Liver (tissue), 9 donors: ENCODE measurements around the gene ULK4. TPM values are rescaled to one million over a fixed set of nuclear protein-coding genes. Genes with fewer than 3 reads are reported as not detected.

Source experiments
- DNase-seq: peaks from one replicate; pipeline ENCODE4 v3.0.0-alpha.2; 2017; ENCODE audit warnings: low spot score
- H3K27ac ChIP-seq, 2 donors: one replicate each; pipeline ENCODE4 v1.7.0; 2013; ENCODE audit warnings: inconsistent platforms in 2 of 2, low read length in 2 of 2, control low read depth in 1 of 2, low read depth in 1 of 2, mild to moderate bottlenecking in 1 of 2
- H3K27me3 ChIP-seq, 4 donors: one replicate each; pipeline versions ENCODE4 v1.6.1 to v1.7.0; 2013; ENCODE audit warnings: low read length in 3 of 4, inconsistent platforms in 1 of 4, mild to moderate bottlenecking in 1 of 4, moderate library complexity in 1 of 4; ENCODE audit not compliant: control insufficient read depth in 4 of 4, insufficient read depth in 4 of 4
- H3K36me3 ChIP-seq, 4 donors: one replicate each; pipeline versions ENCODE4 v1.6.1 to v1.7.0; 2013; ENCODE audit warnings: low read length in 3 of 4, mild to moderate bottlenecking in 3 of 4, low read depth in 1 of 4, moderate library complexity in 1 of 4; ENCODE audit not compliant: control insufficient read depth in 4 of 4, insufficient read depth in 3 of 4
- H3K4me1 ChIP-seq, 4 donors: one replicate each; pipeline versions ENCODE4 v1.6.1 to v1.7.0; 2013; ENCODE audit warnings: low read length in 3 of 4, mild to moderate bottlenecking in 3 of 4, moderate library complexity in 1 of 4; ENCODE audit not compliant: control insufficient read depth in 4 of 4, insufficient read depth in 4 of 4
- H3K4me3 ChIP-seq, 3 donors: one replicate each; pipeline versions ENCODE4 v1.6.1 to v1.7.0; 2013; ENCODE audit warnings: low read length in 3 of 3, control low read depth in 1 of 3, low read depth in 1 of 3, mild to moderate bottlenecking in 1 of 3
- H3K9ac ChIP-seq, 2 donors: one replicate each; pipeline ENCODE4 v1.7.0; 2013; ENCODE audit warnings: low read length in 2 of 2, mild to moderate bottlenecking in 2 of 2, moderate library complexity in 2 of 2, control low read depth in 1 of 2, low read depth in 1 of 2
- H3K9me3 ChIP-seq, 4 donors: one replicate each; pipeline versions ENCODE4 v1.6.1 to v1.7.0; 2013; ENCODE audit warnings: low read length in 3 of 4; ENCODE audit not compliant: control insufficient read depth in 4 of 4
- EGR1 ChIP-seq, 2 donors: IDR thresholded peaks; 2 replicates each; pipeline ENCODE4 v1.6.1; 2016 to 2018; ENCODE audit warnings: antibody characterized with exemption in 2 of 2, low read depth in 2 of 2
- FOXA1 ChIP-seq: IDR thresholded peaks from 2 replicates; pipeline ENCODE4 v1.6.1; 2016; ENCODE audit warnings: antibody characterized with exemption
- GABPA ChIP-seq, 2 donors: IDR thresholded peaks in 1 of 2; conservative IDR thresholded peaks in 1 of 2; 2 replicates each; pipeline ENCODE4 v1.6.1; 2016; ENCODE audit warnings: antibody characterized with exemption in 2 of 2, mild to moderate bottlenecking in 1 of 2, moderate library complexity in 1 of 2
- HNF4A ChIP-seq, 2 donors: conservative IDR thresholded peaks; 2 replicates each; pipeline ENCODE4 v1.6.1; 2016; ENCODE audit warnings: antibody characterized with exemption in 2 of 2, mild to moderate bottlenecking in 2 of 2
- HNF4G ChIP-seq: IDR thresholded peaks from 2 replicates; pipeline ENCODE4 v1.6.1; 2016; ENCODE audit warnings: antibody characterized with exemption
- JUND ChIP-seq, 2 donors: IDR thresholded peaks; 2 replicates each; pipeline ENCODE4 v1.6.1; 2016; ENCODE audit warnings: antibody characterized with exemption in 2 of 2
- NR2F2 ChIP-seq: IDR thresholded peaks from 2 replicates; pipeline ENCODE4 v1.6.1; 2016; ENCODE audit warnings: antibody characterized with exemption
- RAD21 ChIP-seq, 2 donors: IDR thresholded peaks; 2 replicates each; pipeline ENCODE4 v1.6.1; 2016; ENCODE audit warnings: antibody characterized with exemption in 2 of 2, mild to moderate bottlenecking in 2 of 2
- RXRA ChIP-seq, 2 donors: IDR thresholded peaks; 2 replicates each; pipeline ENCODE4 v1.6.1; 2017 to 2018; ENCODE audit warnings: antibody characterized with exemption in 2 of 2, mild to moderate bottlenecking in 1 of 2
- SP1 ChIP-seq: IDR thresholded peaks from 2 replicates; pipeline ENCODE4 v1.6.1; 2018; ENCODE audit warnings: antibody characterized with exemption, mild to moderate bottlenecking
- TAF1 ChIP-seq: conservative IDR thresholded peaks from 2 replicates; pipeline ENCODE4 v1.6.1; 2016; ENCODE audit warnings: antibody characterized with exemption, mild to moderate bottlenecking
- YY1 ChIP-seq: IDR thresholded peaks from 2 replicates; pipeline ENCODE4 v1.6.1; 2016; ENCODE audit warnings: antibody characterized with exemption, mild to moderate bottlenecking
- WGBS: extraction: QIAGEN DNeasy Blood & Tissue Kit; methylation state at CpG from one replicate; pipeline ENCODE4 v1.1.7; 2013; 5-methylcytosine and 5-hydroxymethylcytosine counted together
- polyA plus RNA-seq, 2 donors: library from polyadenylated mRNA; stranded (reverse) in 1 of 2; unstranded in 1 of 2; fragments of 200-250 nt in 1 of 2; fragments of >200 nt in 1 of 2; fragmentation: Nextera tagmentation in 1 of 2; extraction: Ambion mirVana in 1 of 2; gene quantifications; one replicate each; pipeline versions ENCODE4 v1.2.1 to v1.2.3, GENCODE V29; 2013 to 2015
- total RNA-seq, 2 donors: library from RNA; depleted of rRNA; stranded (reverse); fragments of >200 nt; gene quantifications; one replicate each; pipeline ENCODE4 v1.2.3, GENCODE V29; 2014
- TF ChIP-seq, protein P1 (sequence below): IDR thresholded peaks from 2 replicates; pipeline ENCODE4 v1.6.1; 2016; ENCODE audit warnings: antibody characterized with exemption
- TF ChIP-seq, protein P2 (sequence below): fragments of 150-350 bp; IDR thresholded peaks from 2 replicates; pipeline ENCODE4 v1.5.1; 2017; ENCODE audit warnings: improper control_type of control experiment, low read depth, low read length; ENCODE audit not compliant: missing input control
- TF ChIP-seq, protein P3 (sequence below): IDR thresholded peaks from 2 replicates; pipeline ENCODE4 v1.6.1; 2016; ENCODE audit warnings: antibody characterized with exemption
- TF ChIP-seq, protein P4 (sequence below): IDR thresholded peaks from 2 replicates; pipeline ENCODE4 v1.6.1; 2016; ENCODE audit warnings: antibody characterized with exemption, mild to moderate bottlenecking
- TF ChIP-seq, protein P5 (sequence below): IDR thresholded peaks from 2 replicates; pipeline ENCODE4 v1.6.1; 2016; ENCODE audit warnings: antibody characterized with exemption
- donor health status: healthy.
- donor health status: healthy.
- donor health status: healthy.
- donor health status: healthy.
- donor health status: healthy.

ULK4 gene
- total and polyA plus RNA-seq, 4 donors: 1.1 to 11.5 (median 3.2) TPM

DNA sequence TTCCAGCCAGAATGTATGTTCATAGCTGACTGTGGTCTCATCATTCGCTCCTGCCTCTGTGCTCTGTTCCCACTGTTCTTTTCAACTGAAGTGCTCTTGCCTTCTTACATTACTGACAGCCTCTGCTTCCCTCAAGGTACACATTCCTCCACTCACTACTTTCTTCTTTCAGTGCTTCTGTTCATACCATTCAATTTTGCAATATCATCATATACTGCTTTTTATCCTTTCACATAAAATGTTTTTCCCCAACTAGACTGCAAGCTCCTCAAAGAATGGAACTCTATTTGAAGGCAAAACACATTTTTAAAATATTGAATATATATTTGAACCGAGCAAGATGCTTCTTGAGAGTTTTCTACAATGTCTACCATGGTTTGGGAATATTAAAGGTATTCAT lies 471.5 kb downstream of the ULK4 start:
- 92% methylated on average over 2 of the region's 2 CpGs for WGBS
- DNase-seq: no peak
- H3K27me3 ChIP-seq: no peaks in the 10 kb centered on the region
- H3K9ac ChIP-seq: no peak overlapping the region
- H3K36me3 ChIP-seq: no peaks in the 10 kb centered on the region
- no peak overlapping the region for H3K4me3 ChIP-seq
- no peak overlapping the region for H3K27ac ChIP-seq
- H3K4me1 ChIP-seq: no peaks in the 10 kb centered on the region
- H3K9me3 ChIP-seq: no peaks in the 10 kb centered on the region
- TF ChIP-seq EGR1 (IDR thresholded peaks at IDR 0.05; ENCODE audit: low read depth in 2 of 2): no peak
- TF ChIP-seq, protein P1, sequence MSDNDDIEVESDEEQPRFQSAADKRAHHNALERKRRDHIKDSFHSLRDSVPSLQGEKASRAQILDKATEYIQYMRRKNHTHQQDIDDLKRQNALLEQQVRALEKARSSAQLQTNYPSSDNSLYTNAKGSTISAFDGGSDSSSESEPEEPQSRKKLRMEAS: no peak
- no peak for TF ChIP-seq HNF4A (conservative IDR thresholded peaks at IDR 0.05)
- TF ChIP-seq NR2F2: no peak
- TF ChIP-seq, protein P2, sequence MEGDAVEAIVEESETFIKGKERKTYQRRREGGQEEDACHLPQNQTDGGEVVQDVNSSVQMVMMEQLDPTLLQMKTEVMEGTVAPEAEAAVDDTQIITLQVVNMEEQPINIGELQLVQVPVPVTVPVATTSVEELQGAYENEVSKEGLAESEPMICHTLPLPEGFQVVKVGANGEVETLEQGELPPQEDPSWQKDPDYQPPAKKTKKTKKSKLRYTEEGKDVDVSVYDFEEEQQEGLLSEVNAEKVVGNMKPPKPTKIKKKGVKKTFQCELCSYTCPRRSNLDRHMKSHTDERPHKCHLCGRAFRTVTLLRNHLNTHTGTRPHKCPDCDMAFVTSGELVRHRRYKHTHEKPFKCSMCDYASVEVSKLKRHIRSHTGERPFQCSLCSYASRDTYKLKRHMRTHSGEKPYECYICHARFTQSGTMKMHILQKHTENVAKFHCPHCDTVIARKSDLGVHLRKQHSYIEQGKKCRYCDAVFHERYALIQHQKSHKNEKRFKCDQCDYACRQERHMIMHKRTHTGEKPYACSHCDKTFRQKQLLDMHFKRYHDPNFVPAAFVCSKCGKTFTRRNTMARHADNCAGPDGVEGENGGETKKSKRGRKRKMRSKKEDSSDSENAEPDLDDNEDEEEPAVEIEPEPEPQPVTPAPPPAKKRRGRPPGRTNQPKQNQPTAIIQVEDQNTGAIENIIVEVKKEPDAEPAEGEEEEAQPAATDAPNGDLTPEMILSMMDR: no peak
- TF ChIP-seq JUND (IDR thresholded peaks at IDR 0.05): no peak
- TF ChIP-seq RAD21 (IDR thresholded peaks at IDR 0.05): no peak
- no peak for TF ChIP-seq GABPA (IDR thresholded peaks at IDR 0.05 in 1 of 2, conservative IDR thresholded peaks at IDR 0.05 in 1 of 2)
- TF ChIP-seq, protein P3, sequence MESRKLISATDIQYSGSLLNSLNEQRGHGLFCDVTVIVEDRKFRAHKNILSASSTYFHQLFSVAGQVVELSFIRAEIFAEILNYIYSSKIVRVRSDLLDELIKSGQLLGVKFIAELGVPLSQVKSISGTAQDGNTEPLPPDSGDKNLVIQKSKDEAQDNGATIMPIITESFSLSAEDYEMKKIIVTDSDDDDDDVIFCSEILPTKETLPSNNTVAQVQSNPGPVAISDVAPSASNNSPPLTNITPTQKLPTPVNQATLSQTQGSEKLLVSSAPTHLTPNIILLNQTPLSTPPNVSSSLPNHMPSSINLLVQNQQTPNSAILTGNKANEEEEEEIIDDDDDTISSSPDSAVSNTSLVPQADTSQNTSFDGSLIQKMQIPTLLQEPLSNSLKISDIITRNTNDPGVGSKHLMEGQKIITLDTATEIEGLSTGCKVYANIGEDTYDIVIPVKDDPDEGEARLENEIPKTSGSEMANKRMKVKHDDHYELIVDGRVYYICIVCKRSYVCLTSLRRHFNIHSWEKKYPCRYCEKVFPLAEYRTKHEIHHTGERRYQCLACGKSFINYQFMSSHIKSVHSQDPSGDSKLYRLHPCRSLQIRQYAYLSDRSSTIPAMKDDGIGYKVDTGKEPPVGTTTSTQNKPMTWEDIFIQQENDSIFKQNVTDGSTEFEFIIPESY: no peak
- TF ChIP-seq FOXA1: no peak
- TF ChIP-seq TAF1: no peak
- no peak for TF ChIP-seq SP1
- no peak for TF ChIP-seq RXRA (IDR thresholded peaks at IDR 0.05)
- TF ChIP-seq YY1: no peak
- TF ChIP-seq, protein P4, sequence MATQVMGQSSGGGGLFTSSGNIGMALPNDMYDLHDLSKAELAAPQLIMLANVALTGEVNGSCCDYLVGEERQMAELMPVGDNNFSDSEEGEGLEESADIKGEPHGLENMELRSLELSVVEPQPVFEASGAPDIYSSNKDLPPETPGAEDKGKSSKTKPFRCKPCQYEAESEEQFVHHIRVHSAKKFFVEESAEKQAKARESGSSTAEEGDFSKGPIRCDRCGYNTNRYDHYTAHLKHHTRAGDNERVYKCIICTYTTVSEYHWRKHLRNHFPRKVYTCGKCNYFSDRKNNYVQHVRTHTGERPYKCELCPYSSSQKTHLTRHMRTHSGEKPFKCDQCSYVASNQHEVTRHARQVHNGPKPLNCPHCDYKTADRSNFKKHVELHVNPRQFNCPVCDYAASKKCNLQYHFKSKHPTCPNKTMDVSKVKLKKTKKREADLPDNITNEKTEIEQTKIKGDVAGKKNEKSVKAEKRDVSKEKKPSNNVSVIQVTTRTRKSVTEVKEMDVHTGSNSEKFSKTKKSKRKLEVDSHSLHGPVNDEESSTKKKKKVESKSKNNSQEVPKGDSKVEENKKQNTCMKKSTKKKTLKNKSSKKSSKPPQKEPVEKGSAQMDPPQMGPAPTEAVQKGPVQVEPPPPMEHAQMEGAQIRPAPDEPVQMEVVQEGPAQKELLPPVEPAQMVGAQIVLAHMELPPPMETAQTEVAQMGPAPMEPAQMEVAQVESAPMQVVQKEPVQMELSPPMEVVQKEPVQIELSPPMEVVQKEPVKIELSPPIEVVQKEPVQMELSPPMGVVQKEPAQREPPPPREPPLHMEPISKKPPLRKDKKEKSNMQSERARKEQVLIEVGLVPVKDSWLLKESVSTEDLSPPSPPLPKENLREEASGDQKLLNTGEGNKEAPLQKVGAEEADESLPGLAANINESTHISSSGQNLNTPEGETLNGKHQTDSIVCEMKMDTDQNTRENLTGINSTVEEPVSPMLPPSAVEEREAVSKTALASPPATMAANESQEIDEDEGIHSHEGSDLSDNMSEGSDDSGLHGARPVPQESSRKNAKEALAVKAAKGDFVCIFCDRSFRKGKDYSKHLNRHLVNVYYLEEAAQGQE: no peak
- TF ChIP-seq, protein P5, sequence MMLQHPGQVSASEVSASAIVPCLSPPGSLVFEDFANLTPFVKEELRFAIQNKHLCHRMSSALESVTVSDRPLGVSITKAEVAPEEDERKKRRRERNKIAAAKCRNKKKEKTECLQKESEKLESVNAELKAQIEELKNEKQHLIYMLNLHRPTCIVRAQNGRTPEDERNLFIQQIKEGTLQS: no peak
- no peak for TF ChIP-seq HNF4G

DNA sequence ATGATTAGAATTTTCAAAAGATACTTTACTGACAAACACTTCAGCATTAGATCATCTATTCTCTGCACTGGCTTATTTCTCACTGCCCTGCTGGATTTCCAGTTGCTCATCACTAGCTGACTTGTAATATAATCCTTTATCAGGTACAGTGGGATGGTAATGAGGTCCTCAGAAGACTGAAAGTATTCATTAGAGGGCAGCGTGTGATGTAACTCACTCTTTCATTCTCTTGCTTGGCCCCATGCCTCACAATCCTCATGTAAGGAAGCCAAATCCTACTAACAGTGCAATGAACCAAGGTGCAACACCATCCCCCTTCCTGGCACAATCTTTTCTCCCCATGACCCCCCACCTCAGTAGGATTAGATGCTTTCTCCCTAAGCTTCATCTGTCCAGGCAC lies 472.7 kb downstream of the ULK4 start:
- Histone ChIP-seq H3K27ac (no peak overlapping the region), H3K9me3 (no peaks in the 10 kb centered on the region), H3K4me1 (no peaks in the 10 kb centered on the region), H3K36me3 (no peaks in the 10 kb centered on the region), H3K27me3 (no peaks in the 10 kb centered on the region), H3K4me3 (no peak overlapping the region), H3K9ac (no peak overlapping the region)
- WGBS: 77% methylated on average over 1 of the region's 1 CpG
- no peak for DNase-seq
- TF ChIP-seq, protein P1: no peak
- TF ChIP-seq RAD21 (IDR thresholded peaks at IDR 0.05): no peak
- TF ChIP-seq SP1: no peak
- no peak for TF ChIP-seq HNF4A (conservative IDR thresholded peaks at IDR 0.05)
- TF ChIP-seq, protein P4: no peak
- TF ChIP-seq NR2F2: no peak
- TF ChIP-seq JUND (IDR thresholded peaks at IDR 0.05): no peak
- TF ChIP-seq YY1: no peak
- TF ChIP-seq RXRA (IDR thresholded peaks at IDR 0.05): no peak
- TF ChIP-seq, protein P2: no peak
- TF ChIP-seq HNF4G: no peak
